ENCODE data around the gene SIPA1. TPM values are rescaled to one million over a fixed set of nuclear protein-coding genes. Genes with fewer than 3 reads are reported as not detected.
A peak's percentile ranks its signal among the peaks of the same experiment; 100 is the strongest.

The SIPA1 gene
- total and polyA plus RNA-seq, 2 of the 13 experiments (the other 11 are each of a cell fraction or from before 2014, with no cell fraction given), result 5.8 to 7.7 TPM

- TF ChIP-seq TP53 (CRISPR knock-in tag; conservative IDR thresholded peaks at IDR 0.05), result 0 out of 2 replicates have a peak, but pooled peaks have one; percentile 20
- peak; percentile 18; the same call in 1 of the 2 replicates for TF ChIP-seq RFXAP (CRISPR knock-in tag; IDR thresholded peaks at IDR 0.05; ENCODE audit: borderline replicate concordance)
- peak; percentile 60; the same call in 1 of the 2 replicates for TF ChIP-seq PITX1 (CRISPR knock-in tag; IDR thresholded peaks at IDR 0.05)
- TF ChIP-seq, protein P1, sequence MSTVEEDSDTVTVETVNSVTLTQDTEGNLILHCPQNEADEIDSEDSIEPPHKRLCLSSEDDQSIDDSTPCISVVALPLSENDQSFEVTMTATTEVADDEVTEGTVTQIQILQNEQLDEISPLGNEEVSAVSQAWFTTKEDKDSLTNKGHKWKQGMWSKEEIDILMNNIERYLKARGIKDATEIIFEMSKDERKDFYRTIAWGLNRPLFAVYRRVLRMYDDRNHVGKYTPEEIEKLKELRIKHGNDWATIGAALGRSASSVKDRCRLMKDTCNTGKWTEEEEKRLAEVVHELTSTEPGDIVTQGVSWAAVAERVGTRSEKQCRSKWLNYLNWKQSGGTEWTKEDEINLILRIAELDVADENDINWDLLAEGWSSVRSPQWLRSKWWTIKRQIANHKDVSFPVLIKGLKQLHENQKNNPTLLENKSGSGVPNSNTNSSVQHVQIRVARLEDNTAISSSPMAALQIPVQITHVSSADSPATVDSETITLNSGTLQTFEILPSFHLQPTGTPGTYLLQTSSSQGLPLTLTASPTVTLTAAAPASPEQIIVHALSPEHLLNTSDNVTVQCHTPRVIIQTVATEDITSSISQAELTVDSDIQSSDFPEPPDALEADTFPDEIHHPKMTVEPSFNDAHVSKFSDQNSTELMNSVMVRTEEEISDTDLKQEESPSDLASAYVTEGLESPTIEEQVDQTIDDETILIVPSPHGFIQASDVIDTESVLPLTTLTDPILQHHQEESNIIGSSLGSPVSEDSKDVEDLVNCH (CRISPR knock-in tag; IDR thresholded peaks at IDR 0.05), result no peak
- TF ChIP-seq, protein P2, sequence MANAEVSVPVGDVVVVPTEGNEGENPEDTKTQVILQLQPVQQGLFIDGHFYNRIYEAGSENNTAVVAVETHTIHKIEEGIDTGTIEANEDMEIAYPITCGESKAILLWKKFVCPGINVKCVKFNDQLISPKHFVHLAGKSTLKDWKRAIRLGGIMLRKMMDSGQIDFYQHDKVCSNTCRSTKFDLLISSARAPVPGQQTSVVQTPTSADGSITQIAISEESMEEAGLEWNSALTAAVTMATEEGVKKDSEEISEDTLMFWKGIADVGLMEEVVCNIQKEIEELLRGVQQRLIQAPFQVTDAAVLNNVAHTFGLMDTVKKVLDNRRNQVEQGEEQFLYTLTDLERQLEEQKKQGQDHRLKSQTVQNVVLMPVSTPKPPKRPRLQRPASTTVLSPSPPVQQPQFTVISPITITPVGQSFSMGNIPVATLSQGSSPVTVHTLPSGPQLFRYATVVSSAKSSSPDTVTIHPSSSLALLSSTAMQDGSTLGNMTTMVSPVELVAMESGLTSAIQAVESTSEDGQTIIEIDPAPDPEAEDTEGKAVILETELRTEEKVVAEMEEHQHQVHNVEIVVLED (CRISPR knock-in tag; IDR thresholded peaks at IDR 0.05; ENCODE audit: borderline replicate concordance), result peak; percentile 90
- peak; percentile 99 for TF ChIP-seq NFYB (CRISPR knock-in tag; IDR thresholded peaks at IDR 0.05)
- TF ChIP-seq, protein P3, sequence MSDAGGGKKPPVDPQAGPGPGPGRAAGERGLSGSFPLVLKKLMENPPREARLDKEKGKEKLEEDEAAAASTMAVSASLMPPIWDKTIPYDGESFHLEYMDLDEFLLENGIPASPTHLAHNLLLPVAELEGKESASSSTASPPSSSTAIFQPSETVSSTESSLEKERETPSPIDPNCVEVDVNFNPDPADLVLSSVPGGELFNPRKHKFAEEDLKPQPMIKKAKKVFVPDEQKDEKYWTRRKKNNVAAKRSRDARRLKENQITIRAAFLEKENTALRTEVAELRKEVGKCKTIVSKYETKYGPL (CRISPR knock-in tag; IDR thresholded peaks at IDR 0.05), result no peak
- TF ChIP-seq, protein P4, sequence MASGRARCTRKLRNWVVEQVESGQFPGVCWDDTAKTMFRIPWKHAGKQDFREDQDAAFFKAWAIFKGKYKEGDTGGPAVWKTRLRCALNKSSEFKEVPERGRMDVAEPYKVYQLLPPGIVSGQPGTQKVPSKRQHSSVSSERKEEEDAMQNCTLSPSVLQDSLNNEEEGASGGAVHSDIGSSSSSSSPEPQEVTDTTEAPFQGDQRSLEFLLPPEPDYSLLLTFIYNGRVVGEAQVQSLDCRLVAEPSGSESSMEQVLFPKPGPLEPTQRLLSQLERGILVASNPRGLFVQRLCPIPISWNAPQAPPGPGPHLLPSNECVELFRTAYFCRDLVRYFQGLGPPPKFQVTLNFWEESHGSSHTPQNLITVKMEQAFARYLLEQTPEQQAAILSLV (CRISPR knock-in tag; IDR thresholded peaks at IDR 0.05; ENCODE audit: borderline replicate concordance), result peak; percentile 87
- peak; percentile 60; the same call in 1 of the 2 replicates for TF ChIP-seq KDM5B (CRISPR knock-in tag; IDR thresholded peaks at IDR 0.05; ENCODE audit: borderline replicate concordance)
- TF ChIP-seq NFKB2 (CRISPR knock-in tag; IDR thresholded peaks at IDR 0.05; ENCODE audit: borderline replicate concordance), result 0 out of 2 replicates have a peak, but pooled peaks have one; percentile 16
- TF ChIP-seq HNF4A (CRISPR knock-in tag; IDR thresholded peaks at IDR 0.05), result peak; percentile 67
- TF ChIP-seq MEIS2 (CRISPR knock-in tag; IDR thresholded peaks at IDR 0.05), result 0 out of 2 replicates have a peak, but pooled peaks have one; percentile 22
- TF ChIP-seq PBX2 (CRISPR knock-in tag; IDR thresholded peaks at IDR 0.05), result peak; percentile 99
- TF ChIP-seq, protein P5, sequence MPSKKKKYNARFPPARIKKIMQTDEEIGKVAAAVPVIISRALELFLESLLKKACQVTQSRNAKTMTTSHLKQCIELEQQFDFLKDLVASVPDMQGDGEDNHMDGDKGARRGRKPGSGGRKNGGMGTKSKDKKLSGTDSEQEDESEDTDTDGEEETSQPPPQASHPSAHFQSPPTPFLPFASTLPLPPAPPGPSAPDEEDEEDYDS (CRISPR knock-in tag; IDR thresholded peaks at IDR 0.05), result peak; percentile 83
- peak; percentile 33 for TF ChIP-seq XRCC5 (optimal IDR thresholded peaks at IDR 0.05; ENCODE audit: low read length)
- peak; percentile 76 for TF ChIP-seq HDAC1 (CRISPR knock-in tag; IDR thresholded peaks at IDR 0.05)
- TF ChIP-seq HOXD1 (CRISPR knock-in tag; IDR thresholded peaks at IDR 0.05), result no peak
- TF ChIP-seq ETV5 (CRISPR knock-in tag; IDR thresholded peaks at IDR 0.05; ENCODE audit: borderline replicate concordance), result peak; percentile 39; the same call in 1 of the 2 replicates
- no peak for TF ChIP-seq ZNF615 (CRISPR knock-in tag; IDR thresholded peaks at IDR 0.05; ENCODE audit: borderline replicate concordance)
- TF ChIP-seq ATF1 (CRISPR knock-in tag; IDR thresholded peaks at IDR 0.05), result peak; percentile 95
- peak; percentile 12; the same call in 1 of the 2 replicates for TF ChIP-seq YEATS4 (CRISPR knock-in tag; IDR thresholded peaks at IDR 0.05; ENCODE audit: borderline replicate concordance)
- peak; percentile 63 for TF ChIP-seq ZBTB20 (CRISPR knock-in tag; IDR thresholded peaks at IDR 0.05; ENCODE audit: borderline replicate concordance, low read depth)
Observed at GRCh38 chr11:65615229-65615949, 22.5 kb upstream of the SIPA1 start, which contains the start of gene PCNX3 (continued).
